Superior temporal gyrus (tissue), 1 donor: ENCODE data around the gene ORMDL1.

Source experiments
- DNase-seq: peaks from one replicate; pipeline ENCODE4 v3.0.0-alpha.2; 2016; ENCODE audit errors: extremely low spot score

ORMDL1 gene, protein sequence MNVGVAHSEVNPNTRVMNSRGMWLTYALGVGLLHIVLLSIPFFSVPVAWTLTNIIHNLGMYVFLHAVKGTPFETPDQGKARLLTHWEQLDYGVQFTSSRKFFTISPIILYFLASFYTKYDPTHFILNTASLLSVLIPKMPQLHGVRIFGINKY

DNA sequence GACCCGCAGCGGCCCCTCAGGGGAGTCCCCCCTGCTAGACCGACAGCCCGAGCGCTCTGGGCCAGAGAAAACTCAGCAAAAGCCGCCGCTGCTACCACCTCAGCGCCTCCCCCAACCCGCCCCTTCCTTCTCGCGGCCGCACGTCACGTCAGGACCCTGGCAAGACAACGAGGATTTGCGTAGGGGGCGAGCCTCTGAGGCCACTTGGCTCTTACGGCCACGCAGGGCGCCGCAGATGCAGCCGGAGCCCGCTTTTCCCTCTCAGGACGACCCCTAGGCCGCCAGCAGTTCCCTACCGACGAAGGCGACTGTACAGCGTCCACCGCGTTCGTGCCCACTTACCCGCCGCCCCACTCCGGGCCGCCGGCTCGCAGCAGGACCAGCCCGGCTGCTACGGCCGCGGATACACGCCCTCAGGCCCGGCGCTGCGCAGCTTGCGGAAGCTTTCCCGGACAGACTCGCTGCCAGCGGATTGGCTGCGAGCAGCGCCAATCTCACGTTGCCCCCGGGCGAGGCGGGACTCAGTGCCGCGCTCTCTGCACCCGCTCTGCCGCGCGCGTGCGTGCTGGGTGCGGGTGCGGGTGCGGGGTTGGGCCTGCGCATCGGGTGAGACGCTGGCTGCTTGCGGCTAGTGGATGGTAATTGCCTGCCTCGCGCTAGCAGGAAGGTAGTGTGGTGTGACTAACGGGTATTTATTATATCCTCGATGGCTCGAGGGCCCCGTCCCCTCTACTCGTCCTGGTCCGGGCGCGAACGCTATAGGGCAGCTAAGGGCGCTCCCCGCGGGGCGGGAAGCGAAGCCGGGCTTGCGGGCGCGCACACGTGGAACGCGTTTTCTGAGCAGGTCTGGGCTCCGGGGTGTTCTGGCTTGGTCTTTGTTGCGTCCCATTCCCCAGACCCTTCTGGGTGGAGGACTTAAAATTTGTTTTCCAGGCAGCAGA is at the start of gene ORMDL1, which contains the start of gene PMS1:
TSS of gene ORMDL1 (minus strand) at position 413 of the 941 bp plus-strand sequence. CDS start 1,744 bp downstream, outside the sequence.
TSS of gene PMS1 (plus strand) at position 524 of the 941 bp plus-strand sequence. CDS start 7,360 bp downstream, outside the sequence.
- DNase-seq = peak; percentile 98

DNA sequence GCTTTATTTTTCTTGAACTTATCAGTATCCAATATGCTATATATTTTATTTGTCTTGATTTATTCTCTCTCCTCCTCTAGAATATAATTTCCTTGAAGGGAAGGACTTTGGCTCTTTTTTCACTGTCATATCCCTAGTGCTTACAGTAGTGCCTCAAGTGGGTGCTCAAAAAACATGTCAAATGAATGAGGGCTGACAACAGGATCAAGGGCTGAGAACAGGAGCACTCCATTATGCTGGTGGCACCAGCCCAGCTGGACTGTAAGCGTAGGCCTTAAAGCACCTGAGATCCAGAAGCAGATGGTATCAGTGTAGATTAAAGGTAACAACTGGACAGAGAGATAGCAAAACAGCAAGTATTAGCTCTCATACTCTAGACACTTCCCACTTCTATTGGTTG is 46.4 kb upstream of the ORMDL1 start:
- no peak for DNase-seq

DNA sequence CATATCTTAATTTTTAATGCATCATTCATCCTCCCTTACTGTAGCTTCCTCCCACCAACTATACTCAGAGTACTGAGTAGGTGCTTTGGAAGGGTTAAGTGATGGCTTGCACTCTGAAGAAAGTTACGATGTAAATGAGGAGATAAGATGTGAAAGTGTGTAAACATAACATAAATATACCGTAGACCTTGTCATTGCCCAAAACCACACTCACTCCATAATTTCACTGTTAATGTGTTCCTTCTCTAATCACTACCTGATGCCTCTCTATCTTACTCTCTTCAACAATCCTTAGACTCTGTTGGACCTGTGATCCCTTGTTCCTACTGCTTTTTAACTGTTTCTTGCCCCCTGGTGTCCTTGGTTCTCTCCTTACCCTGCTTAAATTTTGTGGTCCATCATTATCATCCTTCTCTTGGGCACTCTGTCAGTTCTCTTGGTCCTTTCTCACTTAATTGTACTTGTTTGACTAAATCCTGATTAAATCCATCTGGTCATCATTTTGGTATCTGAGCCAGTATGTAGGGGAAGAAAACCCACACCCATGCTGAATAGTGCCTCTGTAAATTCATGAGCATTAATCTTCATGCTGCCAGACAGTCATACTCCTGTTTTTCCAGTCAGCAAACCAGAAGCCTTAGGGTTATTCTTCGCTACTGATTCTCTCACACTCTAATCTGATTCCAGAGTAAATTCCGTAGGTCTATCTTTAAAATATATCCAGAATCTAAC is 45.1 kb upstream of the ORMDL1 start:
- DNase-seq = no peak

DNA sequence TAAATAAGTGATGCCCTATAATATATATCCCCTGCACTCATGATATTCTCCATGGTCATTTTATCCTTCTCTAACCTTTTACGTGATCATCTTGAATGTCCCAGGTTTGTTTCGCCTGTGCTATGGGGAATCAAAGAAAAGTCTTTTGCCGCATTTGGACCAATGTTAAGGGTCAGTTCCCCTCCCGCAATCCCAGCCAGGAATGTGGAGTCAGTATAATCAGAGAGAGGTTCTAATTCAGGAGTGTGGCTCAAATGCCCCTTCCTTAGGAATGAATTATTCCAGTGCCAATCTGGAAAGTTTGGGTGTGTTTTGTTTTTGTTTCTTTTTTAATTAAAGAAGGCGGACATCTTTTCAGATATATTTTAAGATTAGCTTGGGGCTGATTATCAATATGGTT is 41.9 kb upstream of the ORMDL1 start:
- DNase-seq = no peak

DNA sequence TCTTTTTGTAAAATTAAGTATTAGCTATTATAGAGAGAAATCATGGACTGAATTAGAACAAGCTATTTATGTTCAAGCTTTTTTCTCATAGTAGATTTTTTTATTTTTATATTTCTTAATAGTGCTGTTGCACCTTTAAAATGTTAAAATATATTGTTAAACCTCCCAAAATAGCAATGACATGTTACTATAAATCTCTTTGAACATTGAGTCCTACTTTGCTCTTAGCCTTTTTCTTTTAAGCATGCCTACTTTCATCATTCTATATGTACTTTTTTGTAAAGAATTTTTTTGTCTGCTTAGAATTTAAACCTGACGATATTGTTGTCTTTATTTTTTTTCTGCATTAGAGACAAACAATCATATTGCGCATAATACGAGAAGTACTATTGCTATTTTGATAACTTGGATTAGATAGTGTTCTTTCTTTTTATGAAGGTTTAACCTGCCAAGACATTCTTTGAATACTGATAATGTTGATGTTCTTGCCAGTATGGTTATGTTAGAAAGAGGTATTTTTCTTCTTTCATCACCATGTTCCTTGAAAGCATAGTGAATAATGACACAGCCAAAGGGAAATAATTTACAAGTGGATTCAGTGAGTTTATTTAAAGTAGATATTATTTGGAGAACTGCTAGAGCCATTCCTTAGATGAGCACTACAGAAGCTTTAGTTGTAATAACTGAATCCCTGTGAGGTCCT is 40.7 kb upstream of the ORMDL1 start:
- DNase-seq = no peak

DNA sequence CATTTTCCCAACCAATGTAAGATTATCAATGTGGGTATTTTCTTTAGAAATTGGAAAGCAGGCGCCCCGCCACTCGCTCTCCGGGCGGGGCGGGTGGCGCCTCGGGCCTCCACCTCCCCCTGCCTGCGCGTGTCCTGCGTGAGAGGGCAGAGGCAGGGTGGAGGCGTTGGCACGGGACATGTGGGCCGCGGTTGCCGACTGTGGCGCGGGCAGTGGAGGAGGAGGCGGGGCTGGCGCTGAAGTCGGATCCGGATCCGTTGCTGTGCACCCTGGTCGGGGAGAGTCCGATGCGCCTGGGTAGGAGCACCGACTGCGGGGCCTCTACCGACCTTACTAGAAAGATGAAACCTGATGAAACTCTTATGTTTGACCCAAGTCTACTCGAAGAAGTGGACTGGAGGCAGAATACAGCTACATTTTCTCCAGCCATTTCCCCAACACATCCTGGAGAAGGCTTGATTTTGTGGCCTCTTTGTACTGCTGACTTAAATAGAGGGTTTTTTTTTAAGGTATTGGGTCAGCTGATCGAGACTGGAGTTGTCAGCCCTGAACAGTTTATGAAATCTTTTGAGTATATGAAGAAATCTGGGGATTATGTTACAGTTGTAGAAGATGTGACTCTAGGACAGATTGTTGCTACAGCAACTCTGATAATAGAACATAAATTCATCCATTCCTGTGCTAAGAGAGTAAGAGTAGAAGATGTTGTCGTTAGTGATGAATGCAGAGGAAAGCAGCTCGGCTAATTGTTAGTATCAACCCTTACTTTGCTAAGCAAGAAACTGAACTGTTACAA is 38.0 kb upstream of the ORMDL1 start:
- DNase-seq = no peak

DNA sequence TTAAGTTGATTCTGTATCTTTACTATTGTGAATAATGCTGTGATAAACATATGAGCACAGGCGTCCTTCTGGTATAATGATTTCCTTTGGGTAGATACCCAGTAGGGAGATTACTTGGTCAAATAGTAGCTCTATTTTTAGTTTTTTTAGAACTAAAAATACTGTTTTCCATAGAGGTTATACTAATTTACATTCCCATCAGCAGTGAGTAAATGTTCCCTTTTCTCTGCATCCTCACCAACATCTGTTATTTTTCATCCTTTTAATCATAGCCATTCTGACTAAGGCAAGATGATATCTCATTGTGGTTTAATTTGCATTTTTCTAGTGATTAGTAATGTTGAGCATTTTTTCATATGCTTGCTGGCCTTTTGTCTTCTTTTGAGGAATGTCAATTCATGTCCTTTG is 35.2 kb upstream of the ORMDL1 start:
- DNase-seq = no peak

DNA sequence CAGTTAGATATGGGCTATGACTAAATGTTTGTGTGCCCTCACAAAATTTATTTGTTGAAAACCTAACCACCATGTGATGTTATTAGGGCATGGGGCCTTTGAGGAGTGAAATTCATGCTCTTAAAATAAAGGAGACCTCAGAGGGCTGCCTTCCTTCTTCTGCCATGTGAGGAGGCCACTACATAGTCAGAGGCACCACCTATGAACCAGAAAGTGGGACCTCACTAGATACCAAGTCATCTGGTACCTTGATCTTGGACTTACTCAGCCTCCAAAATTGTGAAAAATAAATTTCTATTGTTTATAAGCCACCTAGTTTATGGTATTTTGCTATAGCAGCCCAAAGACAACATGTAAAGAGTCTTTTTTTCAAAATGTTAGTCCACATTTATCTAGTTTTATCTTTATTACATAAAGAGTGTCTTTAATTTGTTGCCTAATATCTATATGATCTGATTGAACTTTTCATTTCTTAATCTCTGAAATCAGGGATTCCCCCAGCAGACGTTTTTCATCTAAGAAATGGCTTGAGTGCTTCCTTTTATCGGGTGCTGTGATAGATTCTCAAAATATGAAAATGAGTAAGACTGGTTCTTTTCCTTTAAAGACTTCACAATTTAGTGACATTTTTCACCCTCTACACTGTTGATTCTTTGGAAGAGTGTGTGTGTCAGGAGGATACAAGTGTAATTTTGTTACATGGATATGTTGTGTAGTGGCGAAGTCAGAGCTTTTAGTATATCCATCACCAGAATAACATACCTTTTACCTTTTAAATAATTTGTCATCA is 34.3 kb upstream of the ORMDL1 start:
- DNase-seq = no peak

DNA sequence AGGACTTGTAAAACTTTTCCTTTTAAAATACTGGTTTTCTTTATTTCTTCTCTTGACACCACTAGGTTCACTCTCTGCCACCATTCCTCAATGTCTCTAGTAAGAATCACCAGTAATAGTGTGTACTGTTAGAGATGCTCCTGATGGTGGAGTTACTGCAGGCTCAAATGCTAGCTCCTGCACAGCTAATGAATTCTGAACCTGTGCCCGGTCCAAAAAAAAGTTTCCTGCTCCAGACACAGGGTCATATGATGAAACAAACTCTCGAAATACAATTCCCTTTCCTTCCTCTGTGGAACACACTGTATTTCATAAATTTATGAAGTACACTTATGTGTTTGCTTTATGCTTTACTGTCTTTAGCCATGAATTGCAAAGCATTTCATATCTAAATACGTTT is 19.3 kb upstream of the ORMDL1 start:
- DNase-seq = no peak

DNA sequence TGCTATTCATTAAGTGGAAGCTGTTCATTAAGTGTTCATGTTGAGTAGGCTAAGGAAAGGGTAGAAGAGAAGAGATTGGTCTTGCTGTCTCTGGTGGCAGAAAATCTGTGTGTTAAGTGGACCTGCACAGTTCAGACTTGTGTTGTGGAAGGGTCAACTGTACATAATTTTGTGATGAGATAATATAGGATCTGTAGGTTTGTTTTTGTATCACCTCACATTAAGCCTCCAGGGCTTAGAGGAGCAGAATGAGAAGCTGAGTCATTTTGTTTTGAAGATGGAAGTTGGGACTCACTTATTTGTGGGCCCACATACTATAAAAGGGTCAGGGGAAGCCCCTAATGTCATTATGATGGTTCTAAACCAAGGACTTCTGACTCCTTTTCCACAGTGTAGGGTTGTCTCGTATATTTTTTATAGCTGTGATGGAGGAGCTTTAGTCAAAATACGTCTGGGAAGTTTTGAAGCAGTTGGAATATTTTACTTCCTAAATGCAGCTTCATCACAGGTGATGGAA is 18.3 kb upstream of the ORMDL1 start:
- no peak for DNase-seq

DNA sequence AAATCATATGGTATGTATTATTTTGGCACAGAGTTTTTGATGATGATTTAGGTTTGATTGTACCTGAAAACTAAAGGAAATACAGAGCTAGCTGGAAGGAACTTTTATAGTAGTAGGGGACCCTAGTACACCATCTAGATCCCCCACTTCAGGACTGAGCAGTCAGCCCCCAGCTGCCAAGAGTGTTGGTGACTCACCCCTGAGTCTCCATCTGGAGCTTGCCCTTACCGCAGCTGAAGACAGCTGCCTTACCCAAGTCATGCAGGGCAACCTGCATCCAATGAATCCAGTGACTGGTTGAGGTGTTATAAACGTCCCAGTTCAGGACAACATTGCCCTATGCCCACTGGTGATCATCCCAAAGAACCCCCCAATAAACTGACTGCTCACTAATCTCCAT is 15.4 kb upstream of the ORMDL1 start:
- no peak for DNase-seq

DNA sequence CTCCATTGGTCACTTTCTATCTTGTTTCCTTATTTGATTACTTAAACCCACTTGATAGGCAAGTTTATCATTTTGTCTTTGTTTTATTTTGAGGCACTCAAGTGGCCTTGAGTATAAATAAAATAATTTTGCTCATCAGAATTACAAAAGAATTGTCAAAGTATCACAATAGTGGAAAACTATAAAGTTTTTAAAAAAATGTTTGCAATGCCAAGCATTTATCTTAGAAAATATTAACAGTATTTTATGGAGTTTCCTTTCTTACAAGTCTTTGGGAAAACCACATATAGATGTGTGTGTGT is 14.8 kb upstream of the ORMDL1 start:
- no peak for DNase-seq

DNA sequence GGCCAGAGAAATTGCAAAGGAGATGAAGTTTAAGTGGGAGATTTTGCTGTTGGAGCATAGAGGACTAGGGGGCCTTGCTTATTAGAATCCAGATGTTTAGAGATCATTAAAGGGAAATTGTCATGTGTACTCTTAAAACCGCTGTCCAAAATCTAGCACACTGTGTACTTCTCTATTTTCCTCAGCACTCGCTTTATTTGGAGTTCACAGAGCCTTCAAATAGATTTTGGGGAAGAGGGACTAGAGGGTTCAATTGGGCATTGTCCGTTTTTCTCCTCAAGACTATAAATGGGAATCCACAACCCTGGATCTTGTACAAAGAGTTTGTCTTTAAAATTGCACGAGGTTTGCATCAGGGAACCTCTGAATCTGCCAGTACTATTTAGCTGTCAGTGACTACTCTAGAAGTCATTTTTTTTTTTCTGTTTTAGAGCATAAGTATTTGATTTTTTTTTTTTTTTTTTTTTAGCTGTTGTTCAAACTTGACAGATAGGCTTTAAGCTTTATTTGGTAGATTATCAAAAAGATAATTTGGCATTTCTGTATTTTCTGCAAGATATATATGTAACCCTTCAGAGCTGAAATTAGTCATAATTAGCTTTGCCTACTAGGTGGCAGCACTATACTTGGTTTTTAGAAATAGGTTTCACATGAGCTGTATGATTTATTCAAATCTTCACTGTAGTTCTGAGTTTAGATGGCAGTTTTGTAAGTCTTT is 14.3 kb upstream of the ORMDL1 start:
- DNase-seq = peak; percentile 79

DNA sequence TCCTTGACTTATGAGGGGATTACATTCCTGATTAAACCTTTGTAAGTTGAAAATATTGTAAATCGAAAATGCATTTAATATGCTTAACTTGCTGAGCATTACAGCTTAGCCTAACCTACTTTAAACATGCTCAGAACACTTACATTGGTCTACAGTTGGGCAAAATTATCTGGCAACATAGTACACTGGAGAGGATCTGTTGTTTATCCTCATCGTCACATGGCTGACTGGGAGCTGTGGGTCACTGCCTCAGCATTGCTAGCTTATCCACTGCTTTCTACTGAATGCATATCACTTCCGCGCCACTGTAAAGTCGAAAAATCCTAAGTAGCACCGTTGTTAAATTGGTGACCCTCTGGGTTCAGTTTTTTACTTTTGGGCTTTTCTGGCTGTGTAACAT is 13.8 kb upstream of the ORMDL1 start:
- no peak for DNase-seq

DNA sequence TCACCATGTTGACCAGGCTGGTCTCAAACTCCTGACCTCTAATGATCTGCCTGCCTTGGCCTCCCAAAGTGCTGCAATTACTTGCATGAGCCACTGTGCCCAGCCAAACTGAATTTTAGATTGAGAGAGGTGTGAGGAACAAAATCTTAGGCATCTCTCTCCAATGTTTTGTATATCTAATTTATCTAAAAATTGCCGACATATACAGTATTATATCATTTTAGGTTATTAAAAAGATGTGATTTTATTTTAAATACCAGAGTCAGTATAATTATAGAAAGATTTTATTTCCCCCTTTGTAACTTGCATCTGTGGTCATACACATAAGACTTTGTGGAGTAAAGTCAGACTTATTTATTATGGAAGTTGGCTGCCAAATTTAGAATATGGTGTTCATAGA is 10.2 kb upstream of the ORMDL1 start:
- no peak for DNase-seq

DNA sequence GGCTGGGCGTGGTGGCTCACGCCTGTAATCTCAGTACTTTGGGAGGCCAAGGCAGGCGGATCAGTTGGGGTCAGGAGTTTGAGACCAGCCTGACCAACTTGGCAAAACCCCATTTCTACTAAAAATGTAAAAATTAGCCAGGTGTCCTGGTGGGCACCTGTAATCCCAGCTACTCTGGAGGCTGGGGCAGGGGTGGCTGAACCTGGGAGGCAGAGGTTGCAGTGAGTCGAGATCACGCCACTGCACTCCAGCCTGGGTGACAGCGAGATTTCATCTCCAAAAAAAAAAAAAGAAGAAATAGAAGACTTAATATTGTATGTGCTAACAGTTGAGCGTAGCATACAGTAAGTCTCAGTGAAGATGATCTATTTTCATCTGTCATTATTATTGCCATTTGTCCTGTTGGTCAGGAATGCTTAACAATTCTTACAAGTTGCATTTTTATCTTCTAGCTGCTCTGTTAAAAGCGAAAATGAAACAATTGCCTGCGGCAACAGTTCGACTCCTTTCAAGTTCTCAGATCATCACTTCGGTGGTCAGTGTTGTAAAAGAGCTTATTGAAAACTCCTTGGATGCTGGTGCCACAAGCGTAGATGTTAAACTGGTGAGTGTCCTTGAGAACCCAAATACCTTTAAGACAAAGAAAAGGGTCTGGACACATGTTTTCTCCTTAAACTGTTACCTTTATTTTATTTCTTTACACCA is 7.4 kb upstream of the ORMDL1 start:
- no peak for DNase-seq

DNA sequence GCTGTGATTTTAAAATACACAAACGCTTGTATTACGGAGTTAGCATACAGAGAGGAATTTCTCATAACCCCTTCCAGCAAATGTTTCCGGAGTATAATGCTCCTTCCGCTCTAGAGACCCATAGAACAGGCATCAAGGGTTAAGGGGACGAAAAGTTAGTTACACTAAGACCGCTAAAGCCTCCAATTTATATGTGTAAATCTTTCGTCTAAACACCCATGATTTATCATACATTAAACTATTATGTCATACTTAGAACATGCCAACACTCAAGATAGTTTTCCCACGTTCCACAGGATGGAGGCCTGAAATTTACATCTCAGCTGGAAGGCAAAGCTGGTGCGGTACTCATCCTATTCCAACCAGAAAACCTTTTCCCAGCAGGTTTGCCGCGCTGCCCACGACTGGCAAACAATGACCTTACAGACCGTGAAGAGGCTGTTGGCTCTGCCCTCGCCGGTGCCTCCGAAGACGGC is 650 bp downstream of the ORMDL1 start:
- DNase-seq = peak; percentile 69

DNA sequence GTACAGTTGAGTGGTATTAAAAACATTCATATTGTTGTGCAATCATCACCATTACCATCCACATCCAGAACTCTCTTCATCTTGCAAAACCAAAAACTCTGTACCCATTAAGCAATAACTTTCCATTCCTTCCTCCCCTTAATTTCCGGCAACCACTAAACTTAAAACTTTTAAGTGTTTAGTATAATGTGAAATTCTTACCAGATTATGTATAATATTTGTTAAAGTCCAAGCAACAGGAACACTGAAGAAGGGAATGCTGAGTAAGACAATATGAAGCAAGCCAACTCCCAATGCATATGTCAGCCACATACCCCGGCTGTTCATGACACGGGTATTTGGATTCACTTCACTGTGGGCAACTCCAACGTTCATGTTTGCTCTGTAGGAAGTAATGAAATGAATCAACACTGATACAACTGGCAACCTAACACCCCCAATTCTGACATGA is 1.9 kb downstream of the ORMDL1 start:
- no peak for DNase-seq

DNA sequence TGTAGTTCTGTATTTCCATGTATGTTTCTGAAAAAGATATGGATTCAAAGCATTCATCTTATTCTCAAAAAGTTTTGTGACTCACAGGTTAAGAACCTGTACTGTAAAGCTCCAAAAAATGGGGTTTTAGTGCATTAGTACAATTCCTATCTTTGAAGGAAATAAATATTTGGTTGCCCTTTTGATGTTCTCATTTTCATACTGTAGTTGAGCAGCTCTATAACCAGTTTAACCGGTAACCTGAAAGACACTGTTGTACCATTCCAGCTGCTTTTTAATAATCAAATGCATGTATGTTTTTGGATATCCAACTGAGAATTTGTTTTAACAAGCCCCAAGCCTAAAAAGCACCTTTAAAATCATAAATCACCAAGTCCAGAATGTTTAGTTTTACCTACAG is 11.9 kb downstream of the ORMDL1 start:
- no peak for DNase-seq
